ENCODE measurements around the gene AFMID.

DNA sequence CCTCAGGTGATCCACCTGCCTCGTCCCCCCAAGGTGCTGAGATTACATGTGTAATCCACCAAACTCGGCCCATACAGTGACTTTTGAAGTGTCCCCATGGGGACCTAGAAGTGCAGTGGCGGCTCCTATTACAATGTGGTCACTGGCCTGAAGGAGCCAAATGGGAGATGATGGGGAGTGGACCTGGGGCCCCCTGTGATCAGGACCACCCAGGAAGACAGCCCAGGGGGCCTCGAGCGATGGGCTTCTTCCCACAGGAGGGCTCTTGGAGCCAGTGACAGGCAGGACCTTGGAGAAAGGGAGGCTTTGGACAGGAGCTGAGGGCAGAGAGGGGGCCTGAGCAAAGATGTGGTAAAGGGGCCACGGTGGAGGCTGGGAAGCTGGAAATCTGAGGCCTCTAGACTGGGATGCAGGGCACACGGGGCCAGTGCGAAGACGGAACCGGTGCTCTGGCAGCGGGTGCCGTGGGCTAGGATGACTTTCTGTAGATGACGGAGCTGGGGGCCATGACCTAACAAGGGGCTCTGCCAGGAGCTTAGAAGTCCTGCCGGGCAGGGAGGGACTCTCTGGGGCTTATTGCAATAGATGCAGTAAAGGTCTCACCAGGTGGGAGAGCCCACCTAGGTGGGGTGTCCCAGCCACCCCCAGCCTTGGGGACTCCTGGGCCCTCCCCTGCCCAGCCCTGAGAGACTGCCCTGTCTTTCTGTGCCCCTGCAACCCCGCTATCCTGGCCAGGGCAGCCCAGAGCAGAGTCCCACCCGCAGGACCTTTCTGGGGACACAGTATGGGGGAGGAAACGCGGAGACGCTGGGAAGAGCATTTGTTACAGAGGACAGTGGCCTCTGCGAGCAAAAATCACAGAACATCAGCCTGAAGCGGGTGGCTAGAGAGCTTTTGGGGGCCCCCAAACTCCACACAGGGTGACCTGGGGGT, 43.7 kb upstream of the AFMID start:
- TF ChIP-seq, protein P1, sequence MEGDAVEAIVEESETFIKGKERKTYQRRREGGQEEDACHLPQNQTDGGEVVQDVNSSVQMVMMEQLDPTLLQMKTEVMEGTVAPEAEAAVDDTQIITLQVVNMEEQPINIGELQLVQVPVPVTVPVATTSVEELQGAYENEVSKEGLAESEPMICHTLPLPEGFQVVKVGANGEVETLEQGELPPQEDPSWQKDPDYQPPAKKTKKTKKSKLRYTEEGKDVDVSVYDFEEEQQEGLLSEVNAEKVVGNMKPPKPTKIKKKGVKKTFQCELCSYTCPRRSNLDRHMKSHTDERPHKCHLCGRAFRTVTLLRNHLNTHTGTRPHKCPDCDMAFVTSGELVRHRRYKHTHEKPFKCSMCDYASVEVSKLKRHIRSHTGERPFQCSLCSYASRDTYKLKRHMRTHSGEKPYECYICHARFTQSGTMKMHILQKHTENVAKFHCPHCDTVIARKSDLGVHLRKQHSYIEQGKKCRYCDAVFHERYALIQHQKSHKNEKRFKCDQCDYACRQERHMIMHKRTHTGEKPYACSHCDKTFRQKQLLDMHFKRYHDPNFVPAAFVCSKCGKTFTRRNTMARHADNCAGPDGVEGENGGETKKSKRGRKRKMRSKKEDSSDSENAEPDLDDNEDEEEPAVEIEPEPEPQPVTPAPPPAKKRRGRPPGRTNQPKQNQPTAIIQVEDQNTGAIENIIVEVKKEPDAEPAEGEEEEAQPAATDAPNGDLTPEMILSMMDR (IDR thresholded peaks at IDR 0.05) = no peak
- no peak for TF ChIP-seq POLR2A (IDR thresholded peaks at IDR 0.05)
